Hematopoietic multipotent progenitor cell treated with erythropoietin and hydrocortisone succinate and interleukin-3 and kit ligand, for 4 days (in vitro differentiated cells): Measurements from ENCODE around the gene HHEX.
A peak's percentile ranks its signal among the peaks of the same experiment; 100 is the strongest.
"Not testable (repeated sequence)": the region's sequence is repeated elsewhere in the genome, so short reads cannot be mapped to it uniquely, and the experiment has no call there.

ENCODE experiments used
- DNase-seq: peaks from one replicate; pipeline ENCODE4 v3.0.0-alpha.2; 2015

Gene HHEX

DNA sequence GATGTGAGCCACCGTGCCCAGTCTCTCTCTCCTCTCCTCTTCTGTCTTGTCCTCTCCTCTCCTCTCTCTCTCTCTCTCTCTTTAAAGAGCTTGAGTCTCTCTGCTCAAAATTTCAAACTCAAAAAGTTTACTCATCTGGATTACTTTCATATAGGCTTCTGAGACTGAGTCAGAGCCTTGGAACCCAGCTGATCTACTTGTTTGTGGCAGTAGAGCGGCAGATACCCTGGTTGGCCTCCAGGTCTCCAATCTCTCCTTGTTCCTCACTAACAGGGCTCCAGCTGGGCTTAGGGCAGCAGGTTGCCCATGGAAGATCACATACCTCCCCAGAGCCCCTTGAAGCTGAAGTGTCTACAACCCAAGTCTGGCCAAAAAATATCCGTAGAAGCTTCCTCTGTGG is 51.0 kb downstream of the HHEX start:
- no peak for DNase-seq

DNA sequence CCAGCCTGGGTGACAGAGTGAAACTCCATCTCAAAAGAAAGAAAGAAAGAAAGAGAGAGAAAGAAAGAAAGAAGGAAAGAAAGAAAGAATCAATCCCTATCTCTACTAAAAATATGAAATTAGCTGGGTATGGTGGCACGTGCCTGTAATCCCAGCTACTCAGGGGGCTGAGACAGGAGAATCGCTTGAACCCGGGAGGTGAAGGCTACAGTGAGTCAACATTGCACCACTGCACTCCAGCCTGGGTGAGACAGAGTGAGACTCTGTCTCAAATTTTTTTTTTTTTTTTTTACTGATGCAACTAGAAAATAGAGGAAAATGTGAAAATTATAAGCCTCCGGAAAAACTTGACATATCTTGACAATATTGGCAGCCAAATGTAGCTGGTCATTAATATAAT is 52.0 kb downstream of the HHEX start:
- DNase-seq: not testable (repeated sequence)

DNA sequence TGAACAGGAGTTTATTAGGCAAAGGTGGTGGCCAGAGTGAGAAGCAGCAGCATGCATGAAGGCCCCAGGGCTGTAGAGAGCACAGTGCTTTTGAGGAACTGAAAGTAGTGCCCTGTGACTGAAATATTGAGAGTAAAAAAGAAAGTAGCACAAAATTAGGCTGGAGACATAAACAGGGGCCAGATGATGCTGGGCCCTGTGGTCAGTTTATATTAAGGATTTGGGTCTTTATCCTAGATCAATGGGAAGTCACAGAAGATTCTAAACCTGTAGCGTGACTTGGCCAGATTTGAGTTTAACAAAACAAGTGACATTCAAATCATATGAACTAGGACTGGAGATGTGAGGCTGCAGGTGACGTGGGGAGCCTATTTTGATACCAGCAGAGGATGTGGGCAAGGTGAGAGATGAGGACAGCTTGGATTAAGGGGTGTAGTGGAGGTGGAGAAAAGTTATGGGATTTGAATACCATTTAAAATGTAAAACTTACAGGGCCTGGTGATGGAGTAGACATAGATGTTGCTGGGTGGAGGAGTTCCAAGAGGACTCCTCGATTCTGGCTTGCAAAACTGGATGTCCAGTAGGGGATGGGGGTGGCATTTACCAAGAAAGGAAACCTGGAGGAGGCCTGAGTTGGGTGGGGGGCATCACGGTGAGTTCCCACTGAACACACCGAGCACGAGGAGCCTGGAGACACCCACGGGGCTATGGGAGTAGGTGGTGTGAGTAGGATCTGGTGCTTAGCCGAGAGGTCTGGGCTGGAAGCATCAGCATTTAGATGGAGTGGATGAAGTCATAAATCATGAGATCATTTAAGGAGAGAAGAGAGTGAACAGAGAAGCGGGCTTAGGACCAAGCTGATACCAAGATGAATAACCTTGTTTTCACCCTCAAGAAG is 52.8 kb downstream of the HHEX start:
- peak; percentile 29 for DNase-seq
